Mesendoderm (in vitro differentiated cells): Measurements from ENCODE around the gene INPP4A.

Source experiments
- DNase-seq: peaks from one replicate; pipeline ENCODE4 v3.0.0; 2013
- H2AK5ac ChIP-seq: 2 replicates; pipeline ENCODE4 v1.6.1; 2013; ENCODE audit warnings: low read length, inconsistent platforms
- H2BK120ac ChIP-seq: 2 replicates; pipeline ENCODE4 v1.6.1; 2013; ENCODE audit warnings: low read depth, mild to moderate bottlenecking, low read length, moderate library complexity, mixed read lengths
- H2BK15ac ChIP-seq: replicated peaks from 2 replicates; pipeline ENCODE4 v1.6.1; 2013; ENCODE audit warnings: low read depth, mild to moderate bottlenecking, moderate library complexity
- H2BK5ac ChIP-seq: 2 replicates; pipeline ENCODE4 v1.6.1; 2013; ENCODE audit warnings: low read length, inconsistent platforms
- H3K18ac ChIP-seq: 2 replicates; pipeline ENCODE4 v1.6.1; 2013; ENCODE audit warnings: mild to moderate bottlenecking, low read length, mixed read lengths
- H3K23ac ChIP-seq: one replicate; pipeline ENCODE4 v1.6.1; 2013; ENCODE audit warnings: low read length
- H3K27ac ChIP-seq: 2 replicates; pipeline ENCODE4 v1.5.1; 2013; ENCODE audit warnings: low read depth, mild to moderate bottlenecking, inconsistent platforms, low read length, moderate library complexity
- H3K27me3 ChIP-seq: 2 replicates; pipeline ENCODE4 v1.6.1; 2013; ENCODE audit warnings: low read length, control low read depth, mild to moderate bottlenecking, inconsistent platforms; ENCODE audit not compliant: insufficient read depth, poor library complexity
- H3K36me3 ChIP-seq: 2 replicates; pipeline ENCODE4 v1.6.1; 2013; ENCODE audit warnings: low read length, inconsistent platforms; ENCODE audit not compliant: control insufficient read depth, insufficient read depth
- H3K4ac ChIP-seq: one replicate; pipeline ENCODE4 v1.6.1; 2013; ENCODE audit warnings: low read depth, mild to moderate bottlenecking, low read length, moderate library complexity
- H3K4me1 ChIP-seq: 2 replicates; pipeline ENCODE4 v1.6.1; 2013; ENCODE audit warnings: low read depth, low read length, inconsistent platforms; ENCODE audit not compliant: control insufficient read depth
- H3K4me2 ChIP-seq: 2 replicates; pipeline ENCODE4 v1.6.1; 2013; ENCODE audit warnings: low read length
- H3K4me3 ChIP-seq: 2 replicates; pipeline ENCODE4 v1.5.1; 2013; ENCODE audit warnings: mild to moderate bottlenecking, low read length
- H3K56ac ChIP-seq: one replicate; pipeline ENCODE4 v1.6.1; 2013; ENCODE audit warnings: low read length
- H3K79me1 ChIP-seq: 2 replicates; pipeline ENCODE4 v1.6.1; 2013; ENCODE audit warnings: low read length, inconsistent platforms
- H3K79me2 ChIP-seq: 2 replicates; pipeline ENCODE4 v1.6.1; 2013; ENCODE audit warnings: mild to moderate bottlenecking, low read length; ENCODE audit not compliant: control insufficient read depth, insufficient read depth
- H3K9ac ChIP-seq: 2 replicates; pipeline ENCODE4 v1.6.1; 2013; ENCODE audit warnings: low read length, inconsistent platforms
- H4K5ac ChIP-seq: one replicate; pipeline ENCODE4 v1.6.1; 2013; ENCODE audit warnings: low read length
- H4K8ac ChIP-seq: one replicate; pipeline ENCODE4 v1.6.1; 2013; ENCODE audit warnings: low read depth, mild to moderate bottlenecking, control low read depth, low read length, moderate library complexity
- WGBS: extraction: QIAGEN DNeasy Blood & Tissue Kit; methylation state at CpG from one replicate; pipeline ENCODE4 v1.1.7; 2013; ENCODE audit warnings: low lambda C conversion rate, missing lambda C conversion rate; ENCODE audit not compliant: insufficient coverage; ENCODE audit errors: extremely low coverage; 5-methylcytosine and 5-hydroxymethylcytosine counted together

INPP4A gene

GRCh38 chr2:98458667-98459380, 14.2 kb downstream of the INPP4A start:
- H2BK15ac ChIP-seq, result no peak overlapping the region
- H3K4me3 ChIP-seq, result no peak overlapping the region
- no peak overlapping the region for H3K4ac ChIP-seq
- H3K36me3 ChIP-seq, result no peaks in the 10 kb centered on the region
- no peak overlapping the region for H3K18ac ChIP-seq
- H2AK5ac ChIP-seq, result no peak overlapping the region
- H2BK120ac ChIP-seq, result no peak overlapping the region
- H2BK5ac ChIP-seq, result no peak overlapping the region
- H3K79me2 ChIP-seq, result peaks cover 87% of the 10 kb centered on the region
- H3K9ac ChIP-seq, result no peak overlapping the region
- no peak overlapping the region for H4K8ac ChIP-seq
- H4K5ac ChIP-seq, result no peak overlapping the region
- no peak overlapping the region for H3K27ac ChIP-seq
- no peak overlapping the region for H3K56ac ChIP-seq
- no peaks in the 10 kb centered on the region for H3K27me3 ChIP-seq
- H3K79me1 ChIP-seq, result peaks cover 60% of the 10 kb centered on the region
- H3K4me1 ChIP-seq, result peaks cover 10% of the 10 kb centered on the region
- no CpG with 5 or more reads among the region's 14 CpGs for WGBS
- no peak for DNase-seq
- no peak overlapping the region for H3K4me2 ChIP-seq
- H3K23ac ChIP-seq, result no peak overlapping the region

- no peak overlapping the region for H3K4me2 ChIP-seq
- no peaks in the 10 kb centered on the region for H3K36me3 ChIP-seq
- WGBS, result no CpG with 5 or more reads among the region's 3 CpGs
- H3K79me2 ChIP-seq, result peaks cover 86% of the 10 kb centered on the region
- H2AK5ac ChIP-seq, result no peak overlapping the region
- DNase-seq, result no peak
- H3K4me3 ChIP-seq, result no peak overlapping the region
- H4K5ac ChIP-seq, result no peak overlapping the region
- H3K27ac ChIP-seq, result no peak overlapping the region
- no peak overlapping the region for H3K18ac ChIP-seq
- no peak overlapping the region for H2BK15ac ChIP-seq
- no peak overlapping the region for H2BK5ac ChIP-seq
- no peak overlapping the region for H3K56ac ChIP-seq
- H3K79me1 ChIP-seq, result peaks cover 60% of the 10 kb centered on the region
- H2BK120ac ChIP-seq, result no peak overlapping the region
- H3K4me1 ChIP-seq, result peaks cover 14% of the 10 kb centered on the region
- H3K23ac ChIP-seq, result no peak overlapping the region
- no peak overlapping the region for H3K9ac ChIP-seq
- H3K27me3 ChIP-seq, result no peaks in the 10 kb centered on the region
- no peak overlapping the region for H3K4ac ChIP-seq
- H4K8ac ChIP-seq, result no peak overlapping the region
Observed at GRCh38 chr2:98459496-98460175, 15.0 kb downstream of the INPP4A start.

- no peak overlapping the region for H3K4me2 ChIP-seq
- H3K36me3 ChIP-seq, result no peaks in the 10 kb centered on the region
- H3K4me3 ChIP-seq, result no peak overlapping the region
- H3K79me1 ChIP-seq, result peaks cover 57% of the 10 kb centered on the region
- H2BK120ac ChIP-seq, result no peak overlapping the region
- H3K27ac ChIP-seq, result no peak overlapping the region
- no peak overlapping the region for H3K56ac ChIP-seq
- H2BK5ac ChIP-seq, result no peak overlapping the region
- no peak overlapping the region for H3K9ac ChIP-seq
- no peak overlapping the region for H3K23ac ChIP-seq
- no peaks in the 10 kb centered on the region for H3K27me3 ChIP-seq
- no peak for DNase-seq
- H3K79me2 ChIP-seq, result peaks cover 84% of the 10 kb centered on the region
- no peak overlapping the region for H3K18ac ChIP-seq
- no peak overlapping the region for H4K8ac ChIP-seq
- no peak overlapping the region for H2BK15ac ChIP-seq
- peaks cover 22% of the 10 kb centered on the region for H3K4me1 ChIP-seq
- no peak overlapping the region for H4K5ac ChIP-seq
- no peak overlapping the region for H3K4ac ChIP-seq
- WGBS, result no CpG with 5 or more reads among the region's 14 CpGs
- H2AK5ac ChIP-seq, result no peak overlapping the region
Observed at GRCh38 chr2:98460573-98461497, 16.2 kb downstream of the INPP4A start.

GRCh38 chr2:98461498-98462049, 16.9 kb downstream of the INPP4A start:
- no peak overlapping the region for H3K4ac ChIP-seq
- no peak overlapping the region for H2BK15ac ChIP-seq
- no peak overlapping the region for H3K4me3 ChIP-seq
- peaks cover 25% of the 10 kb centered on the region for H3K4me1 ChIP-seq
- no peak overlapping the region for H2BK5ac ChIP-seq
- peak overlapping the region; percentile 83 for H3K23ac ChIP-seq
- peaks cover 58% of the 10 kb centered on the region for H3K79me1 ChIP-seq
- no peak overlapping the region for H2BK120ac ChIP-seq
- H3K27ac ChIP-seq, result no peak overlapping the region
- WGBS, result no CpG with 5 or more reads among the region's 6 CpGs
- H4K5ac ChIP-seq, result no peak overlapping the region
- no peak overlapping the region for H3K4me2 ChIP-seq
- H2AK5ac ChIP-seq, result no peak overlapping the region
- H3K18ac ChIP-seq, result no peak overlapping the region
- H4K8ac ChIP-seq, result no peak overlapping the region
- no peak overlapping the region for H3K9ac ChIP-seq
- peaks cover 85% of the 10 kb centered on the region for H3K79me2 ChIP-seq
- H3K56ac ChIP-seq, result peak overlapping the region; percentile 10
- H3K27me3 ChIP-seq, result no peaks in the 10 kb centered on the region
- H3K36me3 ChIP-seq, result no peaks in the 10 kb centered on the region
- no peak for DNase-seq

GRCh38 chr2:98463081-98463481, 18.4 kb downstream of the INPP4A start:
- Histone ChIP-seq H3K4me3 (no peak overlapping the region), H3K4ac (no peak overlapping the region), H3K23ac (no peak overlapping the region), H3K79me1 (peaks cover 59% of the 10 kb centered on the region), H3K27ac (no peak overlapping the region), H4K5ac (no peak overlapping the region), H4K8ac (no peak overlapping the region), H3K4me1 (peaks cover 26% of the 10 kb centered on the region), H3K18ac (no peak overlapping the region), H3K9ac (no peak overlapping the region), H3K36me3 (no peaks in the 10 kb centered on the region), H3K27me3 (no peaks in the 10 kb centered on the region), H3K56ac (no peak overlapping the region), H2BK120ac (no peak overlapping the region), H3K4me2 (no peak overlapping the region), H3K79me2 (peaks cover 81% of the 10 kb centered on the region), H2AK5ac (no peak overlapping the region), H2BK15ac (no peak overlapping the region), H2BK5ac (no peak overlapping the region)
- DNase-seq, result no peak
- no CpG with 5 or more reads among the region's 11 CpGs for WGBS
